HL-60/S4 (cell line): ENCODE results near the gene MYCBP.

Source experiments
- in situ Hi-C: fragments of 300-500 bp; cut with MboI; formaldehyde crosslinking; loops from 2 replicates; pipeline ENCODE4 v1.14.3; 2022; ENCODE audit warnings: low sequenced_read_pairs

The MYCBP gene

GRCh38 chr1:38827318-38827717, 45.8 kb downstream of the MYCBP start:
- in situ Hi-C loops: loop anchor here (25.0 kb wide), 1 partner anchor 815 kb away; the partner anchor contains the start of genes FHL3 and UTP11

GRCh38 chr1:38826886-38827285, 46.3 kb downstream of the MYCBP start:
- in situ Hi-C loops: loop anchor here (25.0 kb wide), 1 partner anchor 815 kb away; the partner anchor contains the start of genes FHL3 and UTP11

GRCh38 chr1:38826262-38826661, 46.9 kb downstream of the MYCBP start:
- in situ Hi-C loops: loop anchor here (25.0 kb wide), 1 partner anchor 814 kb away; the partner anchor contains the start of genes FHL3 and UTP11

- in situ Hi-C loops: no loop called here
Measured at GRCh38 chr1:38820860-38821259, 52.3 kb downstream of the MYCBP start.

- in situ Hi-C loops: no loop called here
Measured at GRCh38 chr1:38819516-38819915, 53.6 kb downstream of the MYCBP start.

GRCh38 chr1:38819040-38819439, 54.1 kb downstream of the MYCBP start:
- in situ Hi-C loops: no loop called here

- in situ Hi-C loops: no loop called here
Measured at GRCh38 chr1:38818175-38818976, 54.8 kb downstream of the MYCBP start.

- in situ Hi-C loops: no loop called here
Measured at GRCh38 chr1:38817267-38818174, 55.6 kb downstream of the MYCBP start.

GRCh38 chr1:38815903-38816627, 57.1 kb downstream of the MYCBP start:
- in situ Hi-C loops: no loop called here

- in situ Hi-C loops: no loop called here
Measured at GRCh38 chr1:38814984-38815464, 58.1 kb downstream of the MYCBP start.

- in situ Hi-C loops: no loop called here
Measured at GRCh38 chr1:38814444-38814983, 58.6 kb downstream of the MYCBP start.

- in situ Hi-C loops: no loop called here
Measured at GRCh38 chr1:38812981-38813380, 60.2 kb downstream of the MYCBP start.
